ENCODE measurements around the gene DAPK2.

The DAPK2 gene

DNA sequence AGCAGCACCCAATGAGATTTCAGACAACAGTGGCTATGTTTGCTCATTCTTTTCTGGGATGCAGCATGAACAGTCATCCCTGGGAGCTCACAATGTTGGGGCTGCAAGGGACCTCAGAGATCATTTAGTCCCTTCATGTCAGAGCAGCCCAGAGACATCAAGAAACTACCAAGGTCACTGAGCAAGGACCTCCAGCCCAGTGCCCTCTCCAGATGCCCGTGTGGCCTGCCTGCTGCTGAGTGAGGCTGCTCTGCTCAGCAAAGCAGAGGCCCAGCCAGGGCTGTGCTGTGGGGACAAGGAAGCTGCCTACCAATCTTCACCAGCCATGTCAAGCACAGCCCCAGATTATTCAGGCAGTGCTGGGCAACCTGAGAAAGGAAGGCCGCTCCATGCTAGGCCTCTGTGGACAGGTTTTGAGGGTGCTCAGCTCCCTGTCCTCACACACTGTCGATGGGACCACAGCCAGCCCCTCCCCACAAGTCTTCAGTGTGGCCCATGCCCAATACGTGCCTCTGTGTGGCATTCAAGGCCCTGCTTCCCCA, 99.7 kb downstream of the DAPK2 start:
- CTCF ChIA-PET, result interaction anchor here (0.8 to 5.9 kb wide), 20 partner anchors 8 to 337 kb away, joined by 3 to 68 read pairs (median 8); partner anchors contain the start of genes DAPK2 and HERC1
- no peak for DNase-seq (ENCODE audit: extremely low spot score)
- TF ChIP-seq, protein P1, sequence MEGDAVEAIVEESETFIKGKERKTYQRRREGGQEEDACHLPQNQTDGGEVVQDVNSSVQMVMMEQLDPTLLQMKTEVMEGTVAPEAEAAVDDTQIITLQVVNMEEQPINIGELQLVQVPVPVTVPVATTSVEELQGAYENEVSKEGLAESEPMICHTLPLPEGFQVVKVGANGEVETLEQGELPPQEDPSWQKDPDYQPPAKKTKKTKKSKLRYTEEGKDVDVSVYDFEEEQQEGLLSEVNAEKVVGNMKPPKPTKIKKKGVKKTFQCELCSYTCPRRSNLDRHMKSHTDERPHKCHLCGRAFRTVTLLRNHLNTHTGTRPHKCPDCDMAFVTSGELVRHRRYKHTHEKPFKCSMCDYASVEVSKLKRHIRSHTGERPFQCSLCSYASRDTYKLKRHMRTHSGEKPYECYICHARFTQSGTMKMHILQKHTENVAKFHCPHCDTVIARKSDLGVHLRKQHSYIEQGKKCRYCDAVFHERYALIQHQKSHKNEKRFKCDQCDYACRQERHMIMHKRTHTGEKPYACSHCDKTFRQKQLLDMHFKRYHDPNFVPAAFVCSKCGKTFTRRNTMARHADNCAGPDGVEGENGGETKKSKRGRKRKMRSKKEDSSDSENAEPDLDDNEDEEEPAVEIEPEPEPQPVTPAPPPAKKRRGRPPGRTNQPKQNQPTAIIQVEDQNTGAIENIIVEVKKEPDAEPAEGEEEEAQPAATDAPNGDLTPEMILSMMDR (IDR thresholded peaks at IDR 0.05; ENCODE audit: control extremely low read depth, extremely low read depth, low read depth, missing control alignments), result no peak
- POLR2A ChIA-PET, result interaction anchor here (1.0 kb wide), 1 partner anchor 24 kb away, joined by 4 read pairs; no protein-coding TSS in a partner anchor

- no peak for DNase-seq (ENCODE audit: extremely low spot score)
- ChIA-PET CTCF (interaction anchor here (0.6 to 5.9 kb wide), 59 partner anchors 9 to 431 kb away, joined by 3 to 68 read pairs (median 6); partner anchors contain the start of genes DAPK2, HERC1 and PPIB), POLR2A (no interaction called here)
- TF ChIP-seq, protein P1 (IDR thresholded peaks at IDR 0.05; ENCODE audit: control extremely low read depth, extremely low read depth, low read depth, missing control alignments), result no peak
Observed at GRCh38 chr15:63945838-63946298, 100.4 kb downstream of the DAPK2 start.

DNA sequence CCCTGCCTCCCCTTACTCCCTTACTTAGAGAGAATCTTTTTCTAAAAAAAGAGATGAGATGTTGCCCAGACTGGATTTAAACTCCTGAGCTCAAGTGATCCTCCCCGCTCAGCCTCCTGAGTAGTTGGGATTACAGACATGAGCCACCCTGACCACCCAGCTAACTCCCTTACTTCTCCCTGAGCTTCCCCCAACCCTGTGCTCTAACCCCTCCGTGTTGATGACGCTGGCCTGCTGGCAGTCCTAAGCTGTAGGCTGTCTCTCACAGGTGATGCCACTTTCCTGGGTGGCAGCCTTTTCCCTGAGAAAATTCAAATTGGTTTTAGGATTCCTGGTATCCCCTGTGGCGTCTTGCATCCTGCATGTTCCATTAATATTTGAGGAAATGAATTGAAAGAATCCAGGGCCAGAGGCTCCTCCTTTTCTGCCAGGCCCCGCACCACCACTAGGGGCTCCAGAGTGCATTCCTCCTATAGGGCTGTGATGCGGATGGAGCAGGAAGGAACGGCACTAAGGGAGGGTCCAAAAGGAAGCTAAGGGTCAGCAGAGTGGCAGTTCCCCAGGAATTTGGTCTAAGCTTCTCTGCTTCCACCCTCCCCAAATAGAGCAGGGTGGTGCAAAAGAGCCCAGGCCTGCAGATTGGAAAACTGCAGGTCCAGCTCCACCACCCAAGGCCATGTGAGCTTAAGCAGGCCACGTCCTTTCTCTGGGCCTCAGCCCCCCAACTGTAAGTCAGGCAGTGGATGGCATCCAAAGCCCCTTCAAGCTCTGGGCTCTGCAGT, 101.1 kb downstream of the DAPK2 start:
- ChIA-PET POLR2A (interaction anchor here (0.6 kb wide), 1 partner anchor 212 kb away, joined by 4 read pairs; no protein-coding TSS in a partner anchor), CTCF (interaction anchor here (0.6 to 5.9 kb wide), 62 partner anchors 10 to 430 kb away, joined by 3 to 68 read pairs (median 5); partner anchors contain the start of genes DAPK2, HERC1 and PPIB)
- TF ChIP-seq, protein P1 (IDR thresholded peaks at IDR 0.05; ENCODE audit: control extremely low read depth, extremely low read depth, low read depth, missing control alignments), result peak; percentile 84
- DNase-seq (ENCODE audit: extremely low spot score), result peak; percentile 80

- TF ChIP-seq, protein P1 (IDR thresholded peaks at IDR 0.05; ENCODE audit: control extremely low read depth, extremely low read depth, low read depth, missing control alignments), result no peak
- DNase-seq (ENCODE audit: extremely low spot score), result no peak
- ChIA-PET POLR2A (no interaction called here), CTCF (interaction anchor here (1.2 to 5.9 kb wide), 37 partner anchors 10 to 219 kb away, joined by 3 to 68 read pairs (median 8); partner anchors contain the start of genes DAPK2, HERC1 and PPIB)
Observed at GRCh38 chr15:63944681-63944955, 101.7 kb downstream of the DAPK2 start.

DNA sequence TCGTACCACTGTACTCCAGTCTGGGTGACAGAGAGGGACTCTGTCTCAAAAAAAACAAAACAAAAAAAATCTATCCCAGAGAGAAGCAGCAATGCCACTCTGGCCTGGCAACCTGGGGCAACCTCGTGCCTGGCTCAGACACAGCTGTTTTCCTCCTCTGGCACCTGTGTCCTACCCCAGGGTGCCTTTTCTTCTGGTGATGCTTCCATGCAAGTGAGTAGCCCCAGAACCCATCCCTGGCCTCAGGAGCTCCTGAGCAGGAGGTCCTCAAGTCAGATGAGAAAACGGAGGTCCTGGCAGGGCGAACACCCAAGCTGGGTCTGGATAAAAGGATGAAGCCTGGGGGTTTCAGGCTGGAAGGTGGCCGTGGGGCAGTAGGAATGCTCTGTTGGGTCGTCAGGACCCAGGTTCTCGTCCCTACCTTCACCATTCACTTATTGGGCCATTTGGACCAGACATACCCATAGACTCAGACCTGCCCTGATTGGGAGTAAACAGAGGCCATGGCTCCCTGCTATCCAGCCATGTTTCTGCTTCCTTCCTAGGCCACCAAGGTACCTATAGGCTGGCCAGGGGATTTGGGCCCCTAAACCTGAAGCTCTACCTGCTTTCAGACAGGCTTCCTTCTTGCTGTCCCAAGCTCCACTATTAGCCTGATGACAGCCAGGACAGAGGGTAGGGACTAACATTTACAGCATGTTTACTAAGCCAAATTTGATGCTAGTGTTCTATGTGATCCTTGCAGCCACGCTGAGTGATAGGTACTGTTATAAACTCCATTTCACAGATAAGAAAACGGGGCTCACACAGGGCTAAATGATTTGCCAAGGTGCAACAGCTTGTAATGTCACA, 102.2 kb downstream of the DAPK2 start:
- ChIA-PET POLR2A (no interaction called here), CTCF (interaction anchor here (0.7 to 5.9 kb wide), 24 partner anchors 10 to 192 kb away, joined by 3 to 68 read pairs (median 8); partner anchors contain the start of gene DAPK2)
- TF ChIP-seq, protein P1 (IDR thresholded peaks at IDR 0.05; ENCODE audit: control extremely low read depth, extremely low read depth, low read depth, missing control alignments), result no peak

More for the DNA sequence above, 102.2 kb downstream of the DAPK2 start:
- DNase-seq (ENCODE audit: extremely low spot score), result no peak

Data from GM10248 (cell line).